Right ventricle myocardium superior (tissue), 1 donor: ENCODE measurements around the gene AKR1C8. TPM values are rescaled to one million over a fixed set of nuclear protein-coding genes. Genes with fewer than 3 reads are reported as not detected.
"Not testable (repeated sequence)": the region's sequence is repeated elsewhere in the genome, so short reads cannot be mapped to it uniquely, and the experiment has no call there.

Experiments used
- ATAC-seq: fragments of 200-7000 bp; cut with Tn5 transposase; one replicate; pipeline ENCODE4 v1.9.1; 2020; ENCODE audit warnings: mild to moderate bottlenecking; ENCODE audit not compliant: poor library complexity
- DNase-seq: peaks from one replicate; pipeline ENCODE4 v3.0.0-alpha.2; 2020
- intact Hi-C: fragments of 100-400 bp; cut with DNase I; formaldehyde crosslinking; loops from one replicate; pipeline ENCODE4 v1.11.2; 2022
- long read RNA-seq: library from polyadenylated mRNA; unstranded; transcript quantifications from one replicate; pipeline ENCODE4 v2.0.0, GENCODE V29; 2021
- total RNA-seq: library from RNA; stranded (reverse); fragmentation: NEBNext Ultra II Directional; extraction: Animal tissue kit (Norgen Biotek cat#: 25700); gene quantifications from one replicate; pipeline ENCODE4 v1.2.1, GENCODE V29; 2021
- donor health status: DM: no; HTN: yes; CAD: no; lungs with severe emphysema.

AKR1C8 gene
- total RNA-seq, result not detected
- long read RNA-seq, result 0 reads

DNA sequence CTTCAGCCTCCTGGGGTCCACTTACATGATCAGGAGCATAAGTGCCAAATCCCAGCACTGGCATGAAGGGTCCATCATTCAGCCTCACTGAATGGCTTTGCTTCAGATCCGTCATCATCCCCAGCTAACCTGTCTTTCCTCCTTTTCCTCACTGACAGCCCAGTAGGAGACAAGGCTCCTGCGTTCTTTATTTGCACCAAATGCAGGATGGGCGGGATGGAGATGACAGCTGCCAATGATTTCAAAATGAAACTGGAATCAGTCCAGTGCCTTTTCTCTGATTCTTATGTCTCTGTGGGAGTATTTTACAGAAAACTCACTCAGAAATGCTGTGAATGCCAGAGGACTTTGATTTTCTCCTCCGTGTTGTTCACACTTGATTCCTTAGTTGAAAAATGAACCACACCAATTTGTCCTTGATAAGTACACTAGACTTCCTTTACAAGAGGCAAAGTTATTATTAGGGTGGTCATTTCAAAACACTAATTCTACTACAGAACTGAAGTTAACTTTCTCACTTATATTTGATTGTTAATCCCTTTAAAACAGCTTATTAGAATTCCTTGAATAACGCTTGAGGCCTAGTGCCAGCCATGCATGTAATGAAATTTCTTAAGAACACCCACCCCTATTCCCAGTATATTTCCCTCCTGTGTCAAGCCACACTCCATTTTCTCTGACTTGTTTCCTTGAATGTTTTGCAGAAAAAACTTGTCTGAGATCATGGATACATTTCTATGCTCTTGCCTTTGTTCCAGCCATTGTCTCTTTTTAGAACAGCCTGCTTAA, at the start of gene AKR1C8:
TSS of gene AKR1C8 (minus strand) at position 164 of the 789 bp plus-strand sequence. CDS start at position 118, 46 bp downstream.
- no peak for ATAC-seq
- intact Hi-C loops, result no loop called here
- DNase-seq, result no peak

DNA sequence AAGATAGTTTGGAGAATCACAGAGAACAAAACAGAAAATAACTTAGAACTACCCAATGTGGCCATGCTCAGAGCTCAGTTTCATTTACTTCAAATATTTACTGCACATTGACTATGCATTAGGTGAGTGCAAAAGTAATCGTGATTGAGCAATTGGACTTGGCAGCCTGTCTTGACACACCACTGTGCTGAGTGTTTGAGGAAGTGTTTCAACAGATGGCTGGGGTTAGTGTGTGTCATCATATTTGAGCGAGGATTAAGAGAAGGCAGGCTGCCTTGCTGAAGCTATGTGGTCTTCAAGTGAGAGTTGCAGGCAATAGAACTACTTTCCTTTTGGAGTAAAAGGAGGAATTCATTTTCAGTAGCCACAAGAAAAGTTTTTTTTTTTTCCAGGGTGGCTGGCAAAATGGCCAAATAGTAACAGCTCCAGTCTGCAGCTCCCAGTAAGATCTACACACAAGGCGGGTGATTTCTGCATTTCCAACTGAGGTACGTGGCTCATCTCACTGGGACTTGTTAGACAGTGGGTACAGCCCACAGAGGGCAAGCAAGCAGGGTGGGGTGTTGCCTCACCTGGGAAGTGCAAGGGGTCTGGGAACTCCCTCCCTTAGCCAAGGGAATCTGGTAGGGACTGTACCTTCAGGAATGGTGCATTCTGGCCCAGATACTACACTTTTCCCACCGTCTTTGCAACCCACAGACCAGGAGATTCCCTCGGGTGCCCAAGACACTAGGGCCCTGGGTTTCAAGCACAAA, 49.3 kb upstream of the AKR1C8 start:
- DNase-seq, result no peak
- intact Hi-C loops, result no loop called here
- peak; percentile 84 for ATAC-seq

DNA sequence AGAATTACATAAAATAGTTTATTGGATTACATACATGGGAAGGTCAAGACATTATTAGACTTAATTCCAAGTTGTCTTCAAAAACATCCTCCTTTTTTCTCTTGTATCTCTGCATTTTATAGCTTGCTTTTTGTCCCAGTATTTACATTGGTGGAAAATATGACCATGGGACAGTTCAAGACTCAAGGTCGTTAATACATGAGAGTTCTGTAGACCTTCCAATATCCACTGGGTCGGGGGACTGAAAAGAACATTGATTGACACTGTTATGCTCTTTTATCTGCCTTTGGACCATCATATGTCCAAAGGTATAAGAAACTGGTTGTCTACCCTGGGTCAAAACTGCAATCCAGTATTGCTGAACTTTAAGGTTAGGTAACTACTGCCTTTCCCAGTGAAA, 48.4 kb upstream of the AKR1C8 start:
- DNase-seq (no peak), ATAC-seq (no peak)
- intact Hi-C loops, result no loop called here

DNA sequence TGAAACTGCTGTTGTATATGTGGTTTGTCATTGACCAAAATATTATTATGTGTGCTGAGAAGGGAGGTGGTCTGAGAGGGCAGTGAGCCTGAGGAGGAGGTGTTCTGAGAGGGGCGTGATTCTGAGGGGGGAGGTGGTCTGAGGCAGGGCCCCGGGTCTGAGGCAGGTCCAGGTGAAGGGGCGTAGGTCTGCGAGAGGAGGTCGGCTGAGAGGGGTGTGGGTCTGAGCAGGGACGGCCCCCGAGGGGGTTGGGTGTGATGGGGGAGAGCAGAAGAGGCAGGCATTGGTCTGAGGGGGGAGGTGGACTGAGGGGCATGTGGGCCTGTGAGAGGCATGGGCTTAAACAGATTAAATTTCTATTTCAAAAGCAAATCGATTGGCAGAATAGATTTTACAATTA, 44.1 kb upstream of the AKR1C8 start:
- DNase-seq (no peak), ATAC-seq (no peak)
- intact Hi-C loops, result no loop called here

DNA sequence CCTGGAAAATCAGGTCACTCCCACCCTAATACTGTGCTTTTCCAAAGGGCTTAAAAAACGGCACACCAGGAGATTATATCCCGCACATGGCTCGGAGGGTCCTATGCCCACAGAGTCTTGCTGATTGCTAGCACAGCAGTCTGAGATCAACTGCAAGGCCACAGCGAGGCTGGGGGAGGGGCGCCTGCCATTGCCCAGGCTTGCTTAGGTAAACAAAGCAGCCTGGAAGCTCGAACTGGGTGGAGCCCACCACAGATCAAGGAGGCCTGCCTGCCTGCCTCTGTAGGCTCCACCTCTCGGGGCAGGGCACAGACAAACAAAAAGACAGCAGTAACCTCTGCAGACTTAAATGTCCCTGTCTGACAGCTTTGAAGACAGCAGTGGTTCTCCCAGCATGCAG, 38.0 kb upstream of the AKR1C8 start:
- ATAC-seq, intact Hi-C loops, DNase-seq: not testable (repeated sequence)

DNA sequence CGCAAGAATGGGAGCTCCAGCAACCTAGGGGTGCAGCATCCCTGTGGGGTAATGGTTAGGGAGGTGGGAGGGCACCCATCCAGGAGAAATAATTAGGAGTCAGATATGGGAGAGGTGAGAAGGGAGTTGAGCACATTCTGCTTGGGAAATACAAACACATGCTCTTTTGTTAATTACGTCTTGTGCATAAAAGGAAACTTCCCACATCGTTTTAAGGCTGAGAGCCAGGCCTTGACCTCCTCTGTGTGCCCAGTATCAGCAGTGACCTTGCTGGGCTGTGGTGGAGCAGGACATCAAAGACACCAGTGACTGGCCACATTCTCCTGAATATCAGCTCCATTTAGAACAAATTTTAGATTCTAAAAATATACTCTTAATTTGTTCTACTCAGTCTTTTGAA, 34.3 kb upstream of the AKR1C8 start:
- DNase-seq (no peak), ATAC-seq (no peak)
- intact Hi-C loops, result no loop called here

DNA sequence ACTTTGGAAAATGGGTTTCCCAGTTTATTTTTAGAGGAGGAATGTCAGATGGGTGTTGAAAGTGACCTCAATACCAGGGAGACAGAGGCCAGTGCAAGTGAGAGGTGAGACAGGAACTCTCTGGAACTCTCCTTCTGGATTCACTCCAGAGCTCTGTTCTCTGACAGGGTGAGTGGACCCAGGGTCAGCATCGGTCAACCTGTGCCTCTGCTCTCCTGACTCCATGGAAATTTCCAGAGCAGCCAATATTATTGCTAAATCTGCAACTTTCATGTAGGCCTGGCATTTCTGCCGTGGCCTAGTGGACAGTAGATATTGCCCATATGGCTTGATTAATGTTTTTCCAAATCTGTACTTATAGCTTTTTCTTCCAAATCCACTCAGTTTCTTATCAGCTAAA, 31.9 kb upstream of the AKR1C8 start:
- no peak for DNase-seq
- intact Hi-C loops, result no loop called here

DNA sequence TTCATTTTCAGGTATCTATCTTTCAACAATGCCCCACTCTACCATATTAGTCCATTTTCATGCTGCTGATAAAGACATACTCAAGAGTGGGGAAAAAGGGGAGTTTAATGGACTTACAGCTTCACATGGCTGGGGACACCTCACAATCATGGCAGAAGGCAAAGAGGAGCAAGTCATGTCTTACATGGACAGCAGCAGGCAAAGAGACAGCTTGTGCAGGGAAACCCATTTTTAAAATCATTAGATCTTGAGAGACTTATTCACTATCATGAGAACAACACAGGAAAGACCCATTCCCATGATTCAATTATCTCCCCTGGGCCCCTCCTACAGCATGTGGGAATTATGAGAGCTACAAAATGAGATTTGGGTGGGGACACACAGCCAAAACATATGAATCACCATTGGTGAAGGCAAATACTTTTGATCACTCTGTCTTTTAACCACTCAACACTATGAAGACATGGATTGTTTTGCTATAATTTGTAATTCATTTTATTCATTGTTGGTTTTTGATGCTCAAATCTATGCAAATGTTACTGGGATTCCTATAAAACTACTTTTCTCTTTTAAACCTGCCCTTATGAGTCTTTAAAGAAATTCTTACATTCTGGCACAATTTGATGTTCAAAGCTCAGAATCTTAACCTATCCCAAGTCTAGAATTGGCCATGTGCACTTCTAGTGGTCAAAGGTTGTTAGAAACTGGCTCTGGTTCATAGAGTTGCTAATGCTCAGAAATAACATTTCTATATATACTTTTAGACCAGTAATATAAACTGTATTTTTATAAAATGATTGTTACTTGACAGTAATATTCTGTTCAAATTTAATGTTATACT, 27.0 kb upstream of the AKR1C8 start:
- ATAC-seq, result no peak
- intact Hi-C loops, result no loop called here
- no peak for DNase-seq

More for the DNA sequence above, 31.9 kb upstream of the AKR1C8 start:
- no peak for ATAC-seq

DNA sequence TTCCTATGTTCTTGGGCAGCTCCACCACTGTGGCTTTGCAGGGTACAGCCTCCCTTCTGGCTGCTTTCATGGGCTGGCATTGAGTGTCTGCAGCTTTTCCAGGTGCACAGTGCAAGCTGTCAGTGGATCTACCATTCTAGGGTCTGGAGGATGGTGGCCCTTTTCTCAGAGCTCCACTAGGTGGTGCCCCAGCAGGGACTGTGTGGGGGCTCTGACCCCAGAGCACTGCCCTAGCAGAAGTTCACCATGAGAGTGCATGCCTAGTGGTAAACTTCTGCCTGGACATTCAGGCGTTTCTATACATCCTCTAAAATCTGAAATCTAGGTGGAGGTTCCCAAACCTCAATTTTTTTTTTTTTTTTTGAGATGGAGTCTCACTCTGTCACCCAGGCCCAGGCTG, 25.3 kb upstream of the AKR1C8 start:
- DNase-seq, intact Hi-C loops, ATAC-seq: not testable (repeated sequence)

DNA sequence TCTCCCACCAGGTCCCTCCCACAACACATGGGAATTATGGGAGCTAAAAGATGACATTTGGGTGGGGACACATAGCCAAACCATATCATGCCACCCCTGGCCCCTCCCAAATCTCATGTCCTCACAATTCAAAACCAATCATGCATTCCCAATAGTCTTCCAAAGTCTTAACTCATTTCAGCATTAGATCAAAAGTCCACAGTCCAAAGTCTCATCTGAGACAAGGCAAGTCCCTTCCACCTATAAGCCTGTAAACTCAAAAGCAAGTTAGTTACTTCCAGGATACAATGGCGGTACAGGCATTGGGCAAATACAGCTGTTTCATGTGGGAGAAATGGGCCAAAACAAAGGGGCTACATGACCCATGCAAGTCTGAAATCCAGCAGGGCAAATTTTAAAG, 24.8 kb upstream of the AKR1C8 start:
- DNase-seq, intact Hi-C loops, ATAC-seq: not testable (repeated sequence)

DNA sequence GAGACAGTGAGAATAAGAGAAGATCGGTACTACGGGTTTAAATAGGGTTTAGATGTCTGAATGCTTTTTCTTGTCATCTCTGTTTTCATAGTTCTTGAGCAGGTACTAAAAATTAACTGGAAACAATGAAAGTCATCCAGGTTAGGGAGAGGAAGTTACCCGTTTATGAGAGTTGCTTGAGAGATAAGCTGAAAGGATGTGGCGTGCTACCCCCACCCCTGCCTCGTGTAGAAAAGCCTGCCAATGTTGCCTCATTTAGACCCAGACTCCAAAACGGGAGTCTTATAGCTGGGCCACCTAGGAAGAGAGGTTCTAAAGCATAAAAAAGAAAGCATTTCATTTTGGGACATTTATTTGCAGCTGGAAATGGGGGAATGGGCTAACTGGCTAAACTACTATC, 21.8 kb upstream of the AKR1C8 start:
- ATAC-seq (no peak), DNase-seq (no peak)
- intact Hi-C loops, result no loop called here

DNA sequence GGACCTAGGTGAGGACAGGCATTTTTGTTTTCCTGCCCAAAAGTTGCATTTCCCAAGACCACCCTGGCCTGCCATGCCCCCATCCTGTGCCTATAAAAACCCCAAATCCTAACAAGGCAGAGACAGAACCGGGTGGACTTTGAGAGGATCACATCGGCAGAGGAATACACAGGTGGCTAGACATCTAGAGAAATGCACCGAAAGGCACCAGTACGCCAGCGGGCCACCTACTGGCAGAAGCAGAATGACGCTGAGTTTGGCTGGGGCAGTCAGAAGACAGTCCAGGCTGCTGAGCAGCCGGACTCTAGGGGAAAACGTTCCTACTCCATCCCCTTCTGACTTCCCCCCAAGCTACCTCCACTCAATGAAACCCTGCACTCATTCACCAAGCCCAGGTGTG, 14.4 kb upstream of the AKR1C8 start:
- no peak for DNase-seq
- intact Hi-C loops, result no loop called here
- no peak for ATAC-seq

DNA sequence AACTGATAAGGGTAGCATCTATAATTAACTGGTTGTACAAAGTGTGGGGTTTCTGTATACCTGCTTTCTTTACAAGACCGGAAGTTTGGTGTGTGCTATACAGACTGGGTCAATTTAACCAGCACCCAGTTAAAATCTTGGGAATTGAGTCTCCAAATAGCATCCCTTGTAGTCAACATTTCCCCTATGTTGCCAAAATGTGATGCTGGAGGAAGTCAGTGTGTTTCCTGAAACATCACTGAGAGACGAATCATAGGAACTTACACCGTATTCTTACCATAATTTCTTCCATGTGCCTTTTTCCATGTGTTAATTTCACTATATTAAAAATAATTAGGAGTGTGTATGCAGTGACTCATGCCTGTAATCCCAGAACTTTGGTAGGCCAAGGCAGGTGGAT, 13.4 kb upstream of the AKR1C8 start:
- no peak for ATAC-seq
- intact Hi-C loops, result no loop called here
- no peak for DNase-seq

DNA sequence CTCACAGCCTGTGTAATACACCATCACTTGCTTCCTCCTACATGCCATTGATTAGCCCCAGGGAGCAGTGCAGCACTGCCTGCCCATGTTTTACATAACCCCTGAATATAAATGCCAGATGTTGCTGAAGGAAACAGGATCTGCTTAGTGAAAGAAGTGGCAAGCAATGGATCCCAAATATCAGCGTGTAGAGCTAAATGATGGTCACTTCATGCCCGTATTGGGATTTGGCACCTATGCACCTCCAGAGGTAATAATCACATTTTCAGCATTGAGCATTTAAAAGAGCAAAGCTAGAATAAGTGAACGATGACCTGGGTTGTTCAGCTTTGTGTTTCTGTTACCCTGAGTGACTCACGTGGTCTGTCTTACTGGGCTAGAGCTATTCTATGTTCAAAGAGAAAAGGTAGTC, 11.8 kb upstream of the AKR1C8 start, which contains the start of gene AKR1C4:
TSS of gene AKR1C4 (plus strand) at position 136 of the 412 bp plus-strand sequence. CDS start at position 167, 31 bp downstream.
- intact Hi-C loops, result no loop called here
- DNase-seq (no peak), ATAC-seq (no peak)

DNA sequence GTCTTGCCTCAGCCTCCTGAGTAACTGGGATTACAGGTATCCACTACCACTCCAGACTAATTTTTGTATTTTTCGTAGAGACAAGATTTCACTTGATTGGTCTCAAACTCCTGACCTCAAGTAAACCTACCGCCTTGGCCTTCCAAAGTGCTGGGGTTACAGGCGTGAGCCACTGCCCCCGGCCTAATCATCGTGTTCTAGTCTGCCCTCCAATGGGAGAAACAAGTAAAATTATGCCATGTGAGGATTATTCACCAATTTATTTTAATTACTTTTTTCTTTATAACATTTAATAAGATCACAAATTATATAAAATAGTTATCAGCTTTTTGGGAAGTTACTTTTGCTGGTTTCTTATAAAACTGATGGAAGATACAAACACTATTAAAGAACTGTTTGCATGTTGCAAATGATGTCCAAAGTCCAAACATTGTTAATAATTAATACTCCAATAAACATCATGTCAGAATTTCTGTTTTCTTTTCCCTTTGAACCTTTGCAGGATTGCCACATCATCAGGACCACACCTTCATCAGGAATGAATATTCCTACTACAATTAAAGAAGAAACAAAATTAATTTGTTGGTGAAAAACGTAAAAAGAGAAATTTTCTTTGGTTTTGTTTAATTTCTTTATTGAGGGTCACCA, 10.9 kb upstream of the AKR1C8 start:
- no peak for ATAC-seq
- intact Hi-C loops, result no loop called here
- DNase-seq, result no peak

DNA sequence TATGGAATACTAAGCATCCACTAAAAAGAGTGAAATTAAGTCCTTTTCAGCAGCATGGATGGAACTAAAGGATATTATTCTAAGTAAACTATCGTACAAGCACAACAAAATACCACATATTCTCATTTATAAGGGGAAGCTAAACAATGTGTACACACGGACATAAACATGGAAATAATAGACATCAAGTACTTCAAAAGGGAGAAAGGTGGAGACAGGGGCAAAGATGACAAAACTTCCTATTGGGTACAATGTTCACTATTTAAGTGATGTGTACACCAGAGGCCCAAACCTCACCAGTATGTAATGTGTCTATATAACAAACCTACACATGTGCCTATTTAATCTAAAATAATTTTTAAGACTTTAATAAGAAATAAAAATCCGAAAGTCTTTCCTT, 9.5 kb upstream of the AKR1C8 start:
- intact Hi-C loops, result no loop called here
- DNase-seq (no peak), ATAC-seq (no peak)

DNA sequence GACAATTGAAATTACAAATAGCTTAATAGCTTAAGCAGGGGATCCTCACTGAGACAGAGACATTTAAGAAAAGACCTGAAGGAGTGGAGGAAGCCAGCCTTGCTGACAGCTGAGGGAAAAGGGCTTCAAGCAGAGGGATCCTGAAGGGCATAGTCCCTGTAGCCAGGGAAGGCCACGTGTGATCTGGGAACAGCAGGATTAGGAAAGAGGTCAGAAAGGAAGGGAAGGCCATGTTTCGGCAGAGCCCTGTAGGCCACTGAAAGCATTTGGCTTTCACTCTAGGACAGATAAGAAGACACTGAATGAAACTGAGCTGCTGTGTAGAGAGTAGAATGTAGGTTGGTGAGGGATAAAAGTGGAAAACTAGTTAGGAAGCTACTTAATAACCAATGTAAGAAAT, 3.4 kb upstream of the AKR1C8 start:
- DNase-seq (no peak), ATAC-seq (peak; percentile 83)
- intact Hi-C loops, result no loop called here

DNA sequence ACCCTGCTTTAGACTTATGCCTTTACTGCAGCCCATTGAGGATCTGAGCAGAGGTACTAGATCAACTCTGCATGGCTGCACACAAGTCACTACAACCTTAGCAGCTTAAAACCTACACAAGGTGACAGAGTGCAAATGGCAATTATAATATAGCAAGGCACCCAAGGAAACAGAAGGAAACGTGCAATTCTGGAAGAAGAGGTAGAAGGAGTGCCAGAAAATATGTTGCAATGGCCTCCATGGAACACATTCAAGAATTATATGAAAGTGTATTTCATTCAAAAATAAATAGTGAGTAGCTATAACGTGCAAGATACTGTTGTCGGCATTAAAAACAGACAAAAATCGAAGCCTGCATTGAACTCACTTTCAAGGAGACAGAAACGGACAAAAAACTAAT, 2.9 kb upstream of the AKR1C8 start:
- DNase-seq (no peak), ATAC-seq (peak; percentile 68)
- intact Hi-C loops, result no loop called here

DNA sequence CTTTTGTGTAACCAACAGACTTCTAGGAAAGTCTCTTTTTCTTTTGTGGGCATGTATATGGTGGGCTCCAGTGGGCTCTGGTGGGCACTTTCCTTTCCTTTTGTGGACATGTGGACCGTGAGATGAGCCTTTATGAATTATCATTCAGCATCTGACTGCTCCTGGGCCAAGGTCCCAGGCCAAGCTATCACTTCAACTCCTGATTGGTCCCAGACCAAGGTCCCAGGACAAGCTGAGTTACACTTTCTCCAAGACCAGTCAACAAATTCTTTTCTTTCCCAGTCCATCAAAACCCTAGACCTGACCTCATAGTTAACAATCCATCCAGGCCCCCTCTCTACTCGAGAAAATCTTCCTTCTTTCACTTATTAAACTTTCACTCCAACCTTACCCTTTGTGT, 1.0 kb downstream of the AKR1C8 start:
- intact Hi-C loops, result no loop called here
- no peak for DNase-seq
- no peak for ATAC-seq
